CD4-positive, alpha-beta T cell treated with Interferon alpha-2 for 1 hour (primary cell): ENCODE measurements around the gene DTHD1.

Experiments used
- DNase-seq, 2 donors: peaks; one replicate each; pipeline ENCODE4 v3.0.0-alpha.2; 2020 to 2022

The DTHD1 gene

GRCh38 chr4:36269533-36270173 is 11.8 kb upstream of the DTHD1 start:
- DNase-seq = no peak

GRCh38 chr4:36273276-36273675 is 8.1 kb upstream of the DTHD1 start:
- no peak for DNase-seq

GRCh38 chr4:36274158-36274557 is 7.3 kb upstream of the DTHD1 start:
- DNase-seq = no peak

GRCh38 chr4:36277533-36277932 is 3.9 kb upstream of the DTHD1 start:
- DNase-seq = no peak

- DNase-seq = no peak
These were observed 2.6 kb upstream of the DTHD1 start for GRCh38 chr4:36278789-36279188.

GRCh38 chr4:36280555-36280954 is 861 bp upstream of the DTHD1 start:
- DNase-seq = peak in 1 of 2 donors; percentile 18

GRCh38 chr4:36282503-36283030 is 1.2 kb downstream of the DTHD1 start:
- DNase-seq = peak in 1 of 2 donors; percentile 7

- peak in 1 of 2 donors; percentile 13 for DNase-seq
These were observed 2.6 kb downstream of the DTHD1 start for GRCh38 chr4:36283912-36284465.

- DNase-seq = peak; percentile 60 to 88
These were observed 4.5 kb downstream of the DTHD1 start for GRCh38 chr4:36285784-36286480.

- DNase-seq = no peak
These were observed 5.1 kb downstream of the DTHD1 start for GRCh38 chr4:36286481-36286871.

- DNase-seq = no peak
These were observed 7.5 kb downstream of the DTHD1 start for GRCh38 chr4:36288731-36289426.

- no peak for DNase-seq
These were observed 9.2 kb downstream of the DTHD1 start for GRCh38 chr4:36290641-36291040.

- DNase-seq = no peak
These were observed 11.3 kb downstream of the DTHD1 start for GRCh38 chr4:36292556-36293188.

- no peak for DNase-seq
These were observed 19.7 kb downstream of the DTHD1 start for GRCh38 chr4:36301127-36301526.

- DNase-seq = peak in 1 of 2 donors; percentile 20
These were observed 22.2 kb downstream of the DTHD1 start for GRCh38 chr4:36303426-36304137.

- no peak for DNase-seq
These were observed 22.8 kb downstream of the DTHD1 start for GRCh38 chr4:36304138-36304681.

GRCh38 chr4:36308150-36308549 is 26.7 kb downstream of the DTHD1 start:
- DNase-seq = no peak

GRCh38 chr4:36310216-36310615 is 28.8 kb downstream of the DTHD1 start:
- DNase-seq = no peak

- peak in 1 of 2 donors; percentile 61 for DNase-seq
These were observed 29.4 kb downstream of the DTHD1 start for GRCh38 chr4:36310793-36311192.

- no peak for DNase-seq
These were observed 31.1 kb downstream of the DTHD1 start for GRCh38 chr4:36312511-36312910.

GRCh38 chr4:36313301-36313700 is 31.9 kb downstream of the DTHD1 start:
- no peak for DNase-seq

GRCh38 chr4:36313703-36314102 is 32.3 kb downstream of the DTHD1 start:
- DNase-seq = no peak
